Measurements from ENCODE around the gene ATP13A4. TPM values are rescaled to one million over a fixed set of nuclear protein-coding genes. Genes with fewer than 3 reads are reported as not detected.

The ATP13A4 gene
- total and polyA plus RNA-seq, 2 of the 8 experiments (the other 6 are each of a cell fraction or from before 2014, with no cell fraction given), result 0.12 TPM; not detected in 1

DNA sequence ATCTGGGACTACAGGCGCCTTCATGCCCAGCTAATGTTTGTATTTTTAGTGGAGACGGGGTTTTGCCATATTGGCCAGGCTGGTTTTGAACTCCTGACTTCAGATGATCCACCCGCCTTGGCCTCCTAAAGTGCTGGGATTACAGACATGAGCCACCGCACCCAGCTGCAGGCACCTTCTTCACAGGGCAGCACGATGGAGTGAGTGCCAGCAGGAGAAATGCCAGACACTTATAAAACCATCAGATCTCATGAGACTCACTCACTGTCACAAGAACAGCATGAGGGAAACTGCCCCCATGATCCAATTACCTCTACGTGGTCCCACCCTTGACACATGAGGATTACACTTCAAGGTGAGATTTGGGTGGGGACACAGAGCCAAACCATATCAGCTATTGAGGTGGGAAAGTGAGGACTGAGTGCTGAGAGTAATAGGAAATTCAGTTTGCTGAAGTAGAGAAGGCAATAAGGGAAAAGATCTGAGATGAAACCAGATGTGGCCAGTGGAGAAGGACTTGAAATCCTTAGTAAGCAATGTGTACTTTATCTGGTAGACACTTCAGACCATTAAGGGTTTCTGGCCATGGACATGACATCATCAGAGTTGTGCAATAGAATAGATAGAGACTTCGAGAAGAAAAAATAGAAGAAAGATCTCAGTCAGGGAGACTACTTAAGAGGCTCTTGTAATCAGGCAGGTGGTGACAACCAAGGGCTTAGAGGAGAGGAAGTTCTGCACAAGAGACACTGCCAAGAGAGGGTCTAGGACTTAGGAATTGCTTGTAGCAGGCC lies 158.0 kb downstream of the ATP13A4 start (continued):
- TF ChIP-seq KDM5A (IDR thresholded peaks at IDR 0.05; ENCODE audit: low read length) (no peak), CEBPB (IDR thresholded peaks at IDR 0.05; ENCODE audit: low read depth, low read length) (no peak), POLR2AphosphoS5 (IDR thresholded peaks at IDR 0.05; ENCODE audit: low read depth, low read length) (no peak), MAFK (IDR thresholded peaks at IDR 0.05; ENCODE audit: low read depth, low read length) (no peak), RAD21 (IDR thresholded peaks at IDR 0.05 in 1 of 2, conservative IDR thresholded peaks at IDR 0.05 in 1 of 2; ENCODE audit: low read depth in 2 of 2, low read length in 2 of 2) (no peak)
- TF ChIP-seq, protein P1, sequence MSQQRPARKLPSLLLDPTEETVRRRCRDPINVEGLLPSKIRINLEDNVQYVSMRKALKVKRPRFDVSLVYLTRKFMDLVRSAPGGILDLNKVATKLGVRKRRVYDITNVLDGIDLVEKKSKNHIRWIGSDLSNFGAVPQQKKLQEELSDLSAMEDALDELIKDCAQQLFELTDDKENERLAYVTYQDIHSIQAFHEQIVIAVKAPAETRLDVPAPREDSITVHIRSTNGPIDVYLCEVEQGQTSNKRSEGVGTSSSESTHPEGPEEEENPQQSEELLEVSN (IDR thresholded peaks at IDR 0.05), result no peak
